Mesothelial cell of epicardium (in vitro differentiated cells): Measurements from ENCODE around the gene SLX4IP. TPM values are rescaled to one million over a fixed set of nuclear protein-coding genes. Genes with fewer than 3 reads are reported as not detected.
"Not testable (repeated sequence)": the region's sequence is repeated elsewhere in the genome, so short reads cannot be mapped to it uniquely, and the experiment has no call there.

ENCODE experiments used
- DNase-seq, 2 experiments: peaks; one replicate each; pipeline ENCODE4 v3.0.0; 2021; ENCODE audit warnings: low spot score in 2 of 2; ENCODE audit not compliant: unreplicated experiment in 2 of 2
- H3K27ac Mint-ChIP-seq: 2 replicates; pipeline ENCODE4 v1.8.0; 2021; ENCODE audit warnings: mixed read lengths
- H3K27me3 Mint-ChIP-seq: 2 replicates; pipeline ENCODE4 v1.8.0; 2021; ENCODE audit warnings: low read depth, mixed read lengths
- H3K36me3 Mint-ChIP-seq: 2 replicates; pipeline ENCODE4 v1.8.0; 2021; ENCODE audit warnings: mixed read lengths
- H3K4me1 Mint-ChIP-seq: 2 replicates; pipeline ENCODE4 v1.8.0; 2021; ENCODE audit warnings: mixed read lengths
- H3K4me3 Mint-ChIP-seq: 2 replicates; pipeline ENCODE4 v1.8.0; 2021; ENCODE audit warnings: mild to moderate bottlenecking, moderate library complexity, mixed read lengths
- H3K9me3 Mint-ChIP-seq: 2 replicates; pipeline ENCODE4 v1.8.0; 2021; ENCODE audit warnings: mixed read lengths
- total RNA-seq: library from RNA; stranded (reverse); gene quantifications from 3 replicates; pipeline ENCODE4 v1.2.1, GENCODE V29; 2021
- TF ChIP-seq, protein P1 (sequence below): fragments of 200-600 bp; sonication (generic); IDR thresholded peaks from one replicate; pipeline ENCODE4 v1.5.0; 2021; ENCODE audit warnings: antibody characterized with exemption; ENCODE audit not compliant: unreplicated experiment

Gene SLX4IP
- total RNA-seq, result 10.3 to 11.2 TPM (median 10.4 TPM) in 3 replicates

- Mint-ChIP-seq H3K4me1 (peaks cover 13% of the 10 kb centered on the region), H3K27ac (peak within 1 kb of the TSS; percentile 97), H3K27me3 (no peaks in the 10 kb centered on the region), H3K4me3 (peak within 1 kb of the TSS; percentile 88), H3K9me3 (no peaks in the 10 kb centered on the region), H3K36me3 (no peaks in the 10 kb centered on the region)
- DNase-seq, result peak; percentile 56 to 82
- TF ChIP-seq, protein P1, sequence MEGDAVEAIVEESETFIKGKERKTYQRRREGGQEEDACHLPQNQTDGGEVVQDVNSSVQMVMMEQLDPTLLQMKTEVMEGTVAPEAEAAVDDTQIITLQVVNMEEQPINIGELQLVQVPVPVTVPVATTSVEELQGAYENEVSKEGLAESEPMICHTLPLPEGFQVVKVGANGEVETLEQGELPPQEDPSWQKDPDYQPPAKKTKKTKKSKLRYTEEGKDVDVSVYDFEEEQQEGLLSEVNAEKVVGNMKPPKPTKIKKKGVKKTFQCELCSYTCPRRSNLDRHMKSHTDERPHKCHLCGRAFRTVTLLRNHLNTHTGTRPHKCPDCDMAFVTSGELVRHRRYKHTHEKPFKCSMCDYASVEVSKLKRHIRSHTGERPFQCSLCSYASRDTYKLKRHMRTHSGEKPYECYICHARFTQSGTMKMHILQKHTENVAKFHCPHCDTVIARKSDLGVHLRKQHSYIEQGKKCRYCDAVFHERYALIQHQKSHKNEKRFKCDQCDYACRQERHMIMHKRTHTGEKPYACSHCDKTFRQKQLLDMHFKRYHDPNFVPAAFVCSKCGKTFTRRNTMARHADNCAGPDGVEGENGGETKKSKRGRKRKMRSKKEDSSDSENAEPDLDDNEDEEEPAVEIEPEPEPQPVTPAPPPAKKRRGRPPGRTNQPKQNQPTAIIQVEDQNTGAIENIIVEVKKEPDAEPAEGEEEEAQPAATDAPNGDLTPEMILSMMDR, result no peak
Observed at GRCh38 chr20:10434832-10435812, at the start of gene SLX4IP. SLX4IP (plus strand) TSS chr20:10435305; CDS start chr20:10458205, 22,900 bp downstream.

GRCh38 chr20:10385850-10386544, 49.1 kb upstream of the SLX4IP start:
- Mint-ChIP-seq H3K27ac (no peak overlapping the region), H3K4me3 (no peak overlapping the region), H3K27me3 (no peaks in the 10 kb centered on the region), H3K9me3 (peaks cover 16% of the 10 kb centered on the region), H3K36me3 (no peaks in the 10 kb centered on the region), H3K4me1 (peaks cover 38% of the 10 kb centered on the region)
- no peak for DNase-seq
- TF ChIP-seq, protein P1, result no peak

- Mint-ChIP-seq H3K36me3 (peaks cover 1% of the 10 kb centered on the region), H3K9me3 (peaks cover 16% of the 10 kb centered on the region), H3K4me3 (no peak overlapping the region)
Observed at GRCh38 chr20:10387686-10388085, 47.4 kb upstream of the SLX4IP start.

GRCh38 chr20:10388597-10388996, 46.5 kb upstream of the SLX4IP start:
- peaks cover 9% of the 10 kb centered on the region for H3K9me3 Mint-ChIP-seq
- peaks cover 35% of the 10 kb centered on the region for H3K4me1 Mint-ChIP-seq
- H3K4me3 Mint-ChIP-seq, result no peak overlapping the region
- no peak for DNase-seq
- TF ChIP-seq, protein P1, result no peak
- no peak overlapping the region for H3K27ac Mint-ChIP-seq
- peaks cover 1% of the 10 kb centered on the region for H3K36me3 Mint-ChIP-seq
- no peaks in the 10 kb centered on the region for H3K27me3 Mint-ChIP-seq

More at GRCh38 chr20:10387686-10388085, 47.4 kb upstream of the SLX4IP start:
- TF ChIP-seq, protein P1, result no peak
- no peak overlapping the region for H3K27ac Mint-ChIP-seq
- no peak for DNase-seq
- H3K27me3 Mint-ChIP-seq, result no peaks in the 10 kb centered on the region
- H3K4me1 Mint-ChIP-seq, result peaks cover 38% of the 10 kb centered on the region

DNA sequence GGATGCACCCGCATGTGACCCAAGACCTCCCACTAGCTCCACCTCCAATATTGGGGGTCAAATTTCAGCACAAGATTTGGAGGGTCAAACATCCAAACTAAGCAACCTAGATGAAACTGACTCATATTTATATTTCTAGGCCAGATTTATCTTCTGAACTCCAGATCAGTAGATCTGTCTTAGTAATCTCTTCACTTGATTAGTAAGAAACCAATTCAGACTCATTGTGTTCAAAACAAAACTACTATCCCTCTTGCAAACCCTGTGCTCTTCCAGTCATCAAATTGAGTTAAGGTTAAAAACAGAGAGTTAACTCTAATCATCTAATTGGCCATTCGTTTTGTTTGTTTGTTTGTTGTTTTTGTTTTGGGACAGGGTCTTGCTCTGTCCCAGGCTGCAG, 44.4 kb upstream of the SLX4IP start:
- peaks cover 9% of the 10 kb centered on the region for H3K9me3 Mint-ChIP-seq
- no peak overlapping the region for H3K4me3 Mint-ChIP-seq
- H3K4me1 Mint-ChIP-seq, result peaks cover 29% of the 10 kb centered on the region
- H3K36me3 Mint-ChIP-seq, result peaks cover 1% of the 10 kb centered on the region
- no peaks in the 10 kb centered on the region for H3K27me3 Mint-ChIP-seq
- H3K27ac Mint-ChIP-seq, result no peak overlapping the region
- TF ChIP-seq, protein P1, result no peak
- DNase-seq, result no peak

- H3K36me3 Mint-ChIP-seq, H3K9me3 Mint-ChIP-seq, H3K27me3 Mint-ChIP-seq, H3K4me3 Mint-ChIP-seq, DNase-seq, H3K4me1 Mint-ChIP-seq, H3K27ac Mint-ChIP-seq: not testable (repeated sequence)
Observed at GRCh38 chr20:10394752-10395151, 40.4 kb upstream of the SLX4IP start.
